SJSA1 (cell line): ENCODE data around the gene PGM2L1. TPM values are rescaled to one million over a fixed set of nuclear protein-coding genes. Genes with fewer than 3 reads are reported as not detected.
"Not testable (repeated sequence)": the region's sequence is repeated elsewhere in the genome, so short reads cannot be mapped to it uniquely, and the experiment has no call there.

Source experiments
- DNase-seq, 2 experiments: peaks; one replicate each; pipeline ENCODE4 v3.0.0-alpha.2; 2015 to 2020; ENCODE audit warnings: low spot score in 2 of 2, low read depth in 1 of 2
- H3K27ac ChIP-seq: fragments of 250-450 bp; sonication (Bioruptor Pico); 2 replicates; pipeline ENCODE4 v1.5.1; 2020; ENCODE audit warnings: mild to moderate bottlenecking, moderate library complexity
- H3K27me3 ChIP-seq: fragments of 250-450 bp; sonication (Bioruptor Pico); replicated peaks from 2 replicates; pipeline ENCODE4 v1.5.1; 2020; ENCODE audit warnings: mild to moderate bottlenecking, moderate library complexity
- H3K36me3 ChIP-seq: fragments of 250-450 bp; sonication (Bioruptor Pico); 2 replicates; pipeline ENCODE4 v1.5.1; 2020; ENCODE audit warnings: mild to moderate bottlenecking
- H3K4me1 ChIP-seq: fragments of 250-450 bp; sonication (Bioruptor Pico); replicated peaks from 2 replicates; pipeline ENCODE4 v1.6.1; 2021; ENCODE audit warnings: mild to moderate bottlenecking
- H3K4me3 ChIP-seq: fragments of 250-450 bp; sonication (Bioruptor Pico); 2 replicates; pipeline ENCODE4 v1.5.1; 2020; ENCODE audit warnings: mild to moderate bottlenecking
- H3K9me3 ChIP-seq: fragments of 250-450 bp; sonication (Bioruptor Pico); replicated peaks from 2 replicates; pipeline ENCODE4 v1.5.1; 2020; ENCODE audit warnings: mild to moderate bottlenecking
- total RNA-seq: library from RNA; depleted of rRNA; stranded (reverse); fragments of >200 nt; shearing (Covaris generic); gene quantifications from 2 replicates; pipeline ENCODE4 v1.2.3, GENCODE V29; 2014

Gene PGM2L1
- total RNA-seq, 1 experiment from 2014 or later, result 2.0 TPM

DNA sequence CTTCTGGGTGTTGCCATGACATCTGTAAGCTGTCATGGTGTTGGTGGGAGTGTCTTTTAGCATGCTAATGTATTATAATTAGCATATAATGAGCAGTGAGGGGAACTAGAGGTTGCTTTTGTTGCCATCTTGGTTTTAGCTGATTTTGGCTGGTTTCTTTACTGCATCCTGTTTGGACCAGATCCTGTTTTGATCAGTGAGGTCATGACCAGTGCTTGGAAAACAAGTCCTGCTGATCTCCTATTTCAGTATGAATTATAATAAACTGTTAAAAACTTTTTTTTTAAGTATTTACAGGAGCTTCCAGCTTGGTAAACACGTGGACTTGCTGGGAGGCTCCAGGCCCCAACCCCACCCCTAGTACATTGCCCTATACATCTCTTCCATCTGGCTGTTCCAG, 56.3 kb downstream of the PGM2L1 start:
- Histone ChIP-seq H3K4me1 (no peaks in the 10 kb centered on the region), H3K36me3 (no peaks in the 10 kb centered on the region), H3K9me3 (no peaks in the 10 kb centered on the region), H3K4me3 (no peak overlapping the region), H3K27me3 (no peaks in the 10 kb centered on the region), H3K27ac (no peak overlapping the region)
- no peak for DNase-seq

- DNase-seq, result no peak
- Histone ChIP-seq H3K36me3 (no peaks in the 10 kb centered on the region), H3K4me3 (no peak overlapping the region), H3K4me1 (no peaks in the 10 kb centered on the region), H3K27ac (no peak overlapping the region), H3K27me3 (no peaks in the 10 kb centered on the region), H3K9me3 (no peaks in the 10 kb centered on the region)
Measured at GRCh38 chr11:74339619-74340018, 58.6 kb downstream of the PGM2L1 start.

- no peak for DNase-seq
- Histone ChIP-seq H3K27me3 (no peaks in the 10 kb centered on the region), H3K4me1 (no peaks in the 10 kb centered on the region), H3K9me3 (no peaks in the 10 kb centered on the region), H3K36me3 (no peaks in the 10 kb centered on the region), H3K4me3 (no peak overlapping the region), H3K27ac (no peak overlapping the region)
Measured at GRCh38 chr11:74338963-74339362, 59.3 kb downstream of the PGM2L1 start.

- no peak overlapping the region for H3K27ac ChIP-seq
- H3K4me1 ChIP-seq, result peaks cover 15% of the 10 kb centered on the region
Measured at GRCh38 chr11:74333193-74333592, 65.0 kb downstream of the PGM2L1 start.

GRCh38 chr11:74332291-74332690, 65.9 kb downstream of the PGM2L1 start:
- H3K4me1 ChIP-seq, result peaks cover 15% of the 10 kb centered on the region
- DNase-seq, result no peak
- no peaks in the 10 kb centered on the region for H3K27me3 ChIP-seq
- H3K9me3 ChIP-seq, result no peaks in the 10 kb centered on the region
- no peaks in the 10 kb centered on the region for H3K36me3 ChIP-seq
- no peak overlapping the region for H3K27ac ChIP-seq
- H3K4me3 ChIP-seq, result no peak overlapping the region

More at GRCh38 chr11:74333193-74333592, 65.0 kb downstream of the PGM2L1 start:
- Histone ChIP-seq H3K4me3 (no peak overlapping the region), H3K36me3 (no peaks in the 10 kb centered on the region), H3K9me3 (no peaks in the 10 kb centered on the region), H3K27me3 (no peaks in the 10 kb centered on the region)
- DNase-seq, result no peak

DNA sequence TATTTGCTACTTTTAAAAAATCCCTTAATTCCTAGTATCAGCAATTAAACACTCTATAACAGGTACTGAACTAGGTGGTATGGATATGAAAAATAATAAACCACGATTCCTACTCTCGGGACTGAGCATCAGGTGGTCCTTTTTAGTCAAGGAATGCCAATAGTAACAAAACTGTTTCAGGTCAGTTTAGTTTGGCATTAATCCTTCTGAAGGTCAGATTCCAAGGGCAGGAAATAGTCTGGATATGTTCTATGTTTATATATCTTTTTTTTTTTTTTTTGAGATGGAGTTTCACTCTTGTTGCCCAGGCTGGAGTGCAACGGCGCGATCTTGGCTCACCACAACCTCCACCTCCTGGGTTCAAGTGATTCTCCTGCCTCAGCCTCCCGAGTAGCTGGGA, 67.2 kb downstream of the PGM2L1 start:
- not testable (repeated sequence) for H3K36me3 ChIP-seq, DNase-seq, H3K9me3 ChIP-seq, H3K27ac ChIP-seq, H3K27me3 ChIP-seq, H3K4me3 ChIP-seq
- H3K4me1 ChIP-seq, result peaks cover 15% of the 10 kb centered on the region

GRCh38 chr11:74330075-74330858, 68.0 kb downstream of the PGM2L1 start:
- no peaks in the 10 kb centered on the region for H3K36me3 ChIP-seq
- H3K27me3 ChIP-seq, result no peaks in the 10 kb centered on the region
- H3K9me3 ChIP-seq, result no peaks in the 10 kb centered on the region
- no peak overlapping the region for H3K4me3 ChIP-seq
- H3K4me1 ChIP-seq, result peaks cover 15% of the 10 kb centered on the region
- peak in 1 of 2 experiments; percentile 10 for DNase-seq
- no peak overlapping the region for H3K27ac ChIP-seq

- DNase-seq, result no peak
- H3K27ac ChIP-seq, result no peak overlapping the region
- no peaks in the 10 kb centered on the region for H3K27me3 ChIP-seq
- no peaks in the 10 kb centered on the region for H3K36me3 ChIP-seq
- H3K4me3 ChIP-seq, result no peak overlapping the region
- peaks cover 15% of the 10 kb centered on the region for H3K4me1 ChIP-seq
- no peaks in the 10 kb centered on the region for H3K9me3 ChIP-seq
Measured at GRCh38 chr11:74327076-74327475, 71.2 kb downstream of the PGM2L1 start.

DNA sequence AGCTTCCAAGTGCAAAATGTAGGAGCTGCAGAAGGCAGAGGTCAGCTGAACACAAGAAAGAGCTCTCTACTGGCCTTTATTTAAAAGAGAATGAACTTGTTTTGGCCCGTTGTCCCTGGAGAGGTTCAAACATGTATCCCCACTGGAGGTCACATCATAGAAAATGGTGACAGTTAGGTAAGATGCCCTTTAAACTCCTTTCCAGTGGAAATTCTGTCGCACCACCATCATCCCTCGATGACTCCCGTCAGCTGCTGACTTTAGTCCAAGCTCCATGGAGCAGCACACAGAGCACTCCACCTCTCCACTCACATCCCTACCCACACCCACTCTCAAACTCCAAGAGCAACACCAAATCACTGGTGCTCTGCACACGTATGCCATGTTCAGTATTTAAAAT, 71.6 kb downstream of the PGM2L1 start:
- Histone ChIP-seq H3K36me3 (no peaks in the 10 kb centered on the region), H3K4me3 (no peak overlapping the region), H3K27ac (no peak overlapping the region), H3K4me1 (peaks cover 15% of the 10 kb centered on the region), H3K27me3 (no peaks in the 10 kb centered on the region), H3K9me3 (no peaks in the 10 kb centered on the region)
- DNase-seq, result no peak

GRCh38 chr11:74325649-74326645, 72.3 kb downstream of the PGM2L1 start:
- no peak overlapping the region for H3K4me3 ChIP-seq
- H3K36me3 ChIP-seq, result no peaks in the 10 kb centered on the region
- no peak overlapping the region for H3K27ac ChIP-seq
- no peaks in the 10 kb centered on the region for H3K27me3 ChIP-seq
- H3K4me1 ChIP-seq, result peaks cover 15% of the 10 kb centered on the region
- H3K9me3 ChIP-seq, result no peaks in the 10 kb centered on the region
- DNase-seq, result no peak

- no peaks in the 10 kb centered on the region for H3K36me3 ChIP-seq
- no peaks in the 10 kb centered on the region for H3K27me3 ChIP-seq
- no peak overlapping the region for H3K4me3 ChIP-seq
- H3K9me3 ChIP-seq, result no peaks in the 10 kb centered on the region
- DNase-seq, result no peak
- H3K27ac ChIP-seq, result no peak overlapping the region
- peaks cover 12% of the 10 kb centered on the region for H3K4me1 ChIP-seq
Measured at GRCh38 chr11:74322667-74323066, 75.6 kb downstream of the PGM2L1 start.

- no peak overlapping the region for H3K4me3 ChIP-seq
- DNase-seq, result no peak
- no peak overlapping the region for H3K27ac ChIP-seq
- H3K9me3 ChIP-seq, result no peaks in the 10 kb centered on the region
- peaks cover 12% of the 10 kb centered on the region for H3K4me1 ChIP-seq
- H3K36me3 ChIP-seq, result no peaks in the 10 kb centered on the region
- H3K27me3 ChIP-seq, result no peaks in the 10 kb centered on the region
Measured at GRCh38 chr11:74321487-74322188, 76.6 kb downstream of the PGM2L1 start.

- Histone ChIP-seq H3K4me1 (peaks cover 12% of the 10 kb centered on the region), H3K36me3 (no peaks in the 10 kb centered on the region), H3K9me3 (no peaks in the 10 kb centered on the region), H3K27ac (no peak overlapping the region), H3K4me3 (no peak overlapping the region), H3K27me3 (no peaks in the 10 kb centered on the region)
- no peak for DNase-seq
Measured at GRCh38 chr11:74320538-74320937, 77.7 kb downstream of the PGM2L1 start.
